Activated naive CD4-positive, alpha-beta T cell treated with Interleukin-2 at 50 U/mL for 16 hours (primary cell): ENCODE measurements around the gene LRP11.

Experiments
- DNase-seq: peaks from one replicate; pipeline ENCODE4 v3.0.0-alpha.2; 2020

LRP11 gene

GRCh38 chr6:149777624-149778023, 86.5 kb downstream of the LRP11 start:
- DNase-seq: no peak

- DNase-seq: no peak
These were observed 92.2 kb downstream of the LRP11 start for GRCh38 chr6:149771925-149772324.

- DNase-seq: no peak
These were observed 93.0 kb downstream of the LRP11 start for GRCh38 chr6:149771185-149771584.

- DNase-seq: no peak
These were observed 94.5 kb downstream of the LRP11 start for GRCh38 chr6:149769676-149770075.
